Measurements from ENCODE around the gene CAMK1D. TPM values are rescaled to one million over a fixed set of nuclear protein-coding genes. Genes with fewer than 3 reads are reported as not detected.

The CAMK1D gene
- total RNA-seq, 1 experiment from 2014 or later, result 6.3 TPM

DNA sequence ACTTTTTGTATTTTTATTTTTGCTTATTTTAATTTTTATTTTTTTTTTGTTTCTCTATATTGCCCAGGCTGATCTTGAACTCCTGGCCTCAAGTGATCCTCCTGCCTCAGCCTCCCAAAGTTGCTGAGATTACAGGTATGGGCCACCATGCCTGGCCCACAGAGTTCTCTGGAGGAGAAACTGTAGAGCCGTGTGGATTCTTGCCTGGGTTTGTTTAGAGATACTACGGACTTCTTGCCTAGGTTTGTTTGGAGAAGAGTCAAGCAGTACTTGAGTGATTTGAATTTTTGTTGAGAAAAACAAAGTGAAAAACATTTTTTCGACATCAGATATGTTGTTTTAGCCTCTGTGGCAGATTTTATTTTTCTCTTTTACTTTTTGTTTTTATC lies 99.0 kb downstream of the CAMK1D start:
- Mint-ChIP-seq H3K4me3 (no peak overlapping the region), H3K4me1 (peaks cover 14 to 17% of the 10 kb centered on the region in 2 experiments), H3K9me3 (no peaks in the 10 kb centered on the region), H3K36me3 (ENCODE audit: insufficient read depth in 1 of 3, low read depth in 3 of 3) (no peaks in the 10 kb centered on the region), H3K27me3 (ENCODE audit: low read depth) (no peaks in the 10 kb centered on the region), H3K27ac (no peak overlapping the region)
- no peaks in the 10 kb centered on the region for H4K20me1 ChIP-seq (ENCODE audit: control insufficient read depth, insufficient read depth, insufficient read length)
- no peaks in the 10 kb centered on the region for H3K23me2 ChIP-seq (ENCODE audit: insufficient read length, low read depth, low read length, poor library complexity, severe bottlenecking)
- no peaks in the 10 kb centered on the region for H3K9me3 ChIP-seq (ENCODE audit: control insufficient read depth, low read depth, low read length)
- H4K5ac ChIP-seq (ENCODE audit: insufficient read length, low read depth, low read length), result no peak overlapping the region
- H2AFZ ChIP-seq (ENCODE audit: low read length), result no peak overlapping the region
- no peaks in the 10 kb centered on the region for H3K79me1 ChIP-seq (ENCODE audit: insufficient read depth, low read depth, low read length, poor library complexity, severe bottlenecking)
- no CpG with 5 or more reads among the region's 3 CpGs for WGBS (ENCODE audit: extremely low coverage, insufficient read length, low lambda C conversion rate)
- H2BK120ac ChIP-seq (ENCODE audit: low read depth, low read length, poor library complexity, severe bottlenecking), result no peak overlapping the region
- no peak overlapping the region for H3K9ac ChIP-seq (ENCODE audit: extremely low read depth, insufficient read length, low read length)
- no peak overlapping the region for H3K14ac ChIP-seq (ENCODE audit: insufficient read depth, low read length)
- TF ChIP-seq, protein P1, sequence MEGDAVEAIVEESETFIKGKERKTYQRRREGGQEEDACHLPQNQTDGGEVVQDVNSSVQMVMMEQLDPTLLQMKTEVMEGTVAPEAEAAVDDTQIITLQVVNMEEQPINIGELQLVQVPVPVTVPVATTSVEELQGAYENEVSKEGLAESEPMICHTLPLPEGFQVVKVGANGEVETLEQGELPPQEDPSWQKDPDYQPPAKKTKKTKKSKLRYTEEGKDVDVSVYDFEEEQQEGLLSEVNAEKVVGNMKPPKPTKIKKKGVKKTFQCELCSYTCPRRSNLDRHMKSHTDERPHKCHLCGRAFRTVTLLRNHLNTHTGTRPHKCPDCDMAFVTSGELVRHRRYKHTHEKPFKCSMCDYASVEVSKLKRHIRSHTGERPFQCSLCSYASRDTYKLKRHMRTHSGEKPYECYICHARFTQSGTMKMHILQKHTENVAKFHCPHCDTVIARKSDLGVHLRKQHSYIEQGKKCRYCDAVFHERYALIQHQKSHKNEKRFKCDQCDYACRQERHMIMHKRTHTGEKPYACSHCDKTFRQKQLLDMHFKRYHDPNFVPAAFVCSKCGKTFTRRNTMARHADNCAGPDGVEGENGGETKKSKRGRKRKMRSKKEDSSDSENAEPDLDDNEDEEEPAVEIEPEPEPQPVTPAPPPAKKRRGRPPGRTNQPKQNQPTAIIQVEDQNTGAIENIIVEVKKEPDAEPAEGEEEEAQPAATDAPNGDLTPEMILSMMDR (conservative IDR thresholded peaks at IDR 0.05), result no peak
- no peak overlapping the region for H3T11ph ChIP-seq (ENCODE audit: low read length)
- no peak overlapping the region for H3K56ac ChIP-seq (ENCODE audit: insufficient read length, low read depth, low read length)
- H2BK5ac ChIP-seq (ENCODE audit: insufficient read length, low read length), result no peak overlapping the region
- no peak overlapping the region for H3K27ac ChIP-seq (ENCODE audit: insufficient read length, low read depth, low read length)
- H3K4ac ChIP-seq (ENCODE audit: low read depth, low read length), result no peak overlapping the region
- no peak for DNase-seq
- no peak overlapping the region for H2BK15ac ChIP-seq (ENCODE audit: low read depth, low read length)
- no peak overlapping the region for H2BK12ac ChIP-seq (ENCODE audit: insufficient read length, low read depth, low read length)
- no peak overlapping the region for H3K18ac ChIP-seq (ENCODE audit: insufficient read length, low read depth, low read length)
- H3K27me3 ChIP-seq (ENCODE audit: insufficient read depth, low read length), result no peaks in the 10 kb centered on the region
- H2BK20ac ChIP-seq (ENCODE audit: low read depth, low read length, poor library complexity, severe bottlenecking), result no peak overlapping the region
- no peak overlapping the region for H3K4me2 ChIP-seq (ENCODE audit: insufficient read depth, insufficient read length, low read length)
- no peak overlapping the region for H2AK5ac ChIP-seq (ENCODE audit: insufficient read length, low read length)
- H3K4me1 ChIP-seq (ENCODE audit: insufficient read depth, low read length), result no peaks in the 10 kb centered on the region
- no peak overlapping the region for H3K23ac ChIP-seq (ENCODE audit: insufficient read length, low read depth, low read length)
- H4K91ac ChIP-seq (ENCODE audit: insufficient read length, low read depth, low read length), result no peak overlapping the region
- no peak overlapping the region for H4K8ac ChIP-seq (replicated peaks; ENCODE audit: insufficient read length, low read depth, low read length)
- no peaks in the 10 kb centered on the region for H3K79me2 ChIP-seq (ENCODE audit: insufficient read depth, low read length)

All from H9 (cell line).